ENCODE measurements around the gene EPHB1.
"Not testable (repeated sequence)": the region's sequence is repeated elsewhere in the genome, so short reads cannot be mapped to it uniquely, and the experiment has no call there.

Gene EPHB1

GRCh38 chr3:135034891-135035440, 239.9 kb downstream of the EPHB1 start:
- no peak overlapping the region for H3K4me3 ChIP-seq (ENCODE audit: low read depth, low read length)
- ChIA-PET POLR2A (no interaction called here), CTCF (no interaction called here)
- no peak for TF ChIP-seq CTCF (IDR thresholded peaks at IDR 0.05; ENCODE audit: insufficient read depth, low read length, missing control alignments)
- DNase-seq (ENCODE audit: low read depth, low spot score) = no peak

GRCh38 chr3:135038186-135038585, 243.1 kb downstream of the EPHB1 start:
- ChIA-PET CTCF (no interaction called here), POLR2A (no interaction called here)
- TF ChIP-seq CTCF (IDR thresholded peaks at IDR 0.05; ENCODE audit: insufficient read depth, low read length, missing control alignments) = no peak
- H3K4me3 ChIP-seq (ENCODE audit: low read depth, low read length) = no peak overlapping the region
- no peak for DNase-seq (ENCODE audit: low read depth, low spot score)

- H3K4me3 ChIP-seq (ENCODE audit: low read depth, low read length); POLR2A ChIA-PET; CTCF ChIA-PET; DNase-seq (ENCODE audit: low read depth, low spot score): not testable (repeated sequence)
These were observed 244.5 kb downstream of the EPHB1 start for GRCh38 chr3:135039536-135039935.

- POLR2A ChIA-PET = no interaction called here
- no peak for TF ChIP-seq CTCF (IDR thresholded peaks at IDR 0.05; ENCODE audit: insufficient read depth, low read length, missing control alignments)
- CTCF ChIA-PET = no interaction called here
- H3K4me3 ChIP-seq (ENCODE audit: low read depth, low read length) = no peak overlapping the region
- no peak for DNase-seq (ENCODE audit: low read depth, low spot score)
These were observed 245.5 kb downstream of the EPHB1 start for GRCh38 chr3:135040321-135041240.

GRCh38 chr3:135041601-135042000, 246.5 kb downstream of the EPHB1 start:
- no peak for TF ChIP-seq CTCF (IDR thresholded peaks at IDR 0.05; ENCODE audit: insufficient read depth, low read length, missing control alignments)
- ChIA-PET POLR2A (no interaction called here), CTCF (no interaction called here)
- no peak for DNase-seq (ENCODE audit: low read depth, low spot score)
- H3K4me3 ChIP-seq (ENCODE audit: low read depth, low read length) = no peak overlapping the region

- no peak for TF ChIP-seq CTCF (IDR thresholded peaks at IDR 0.05; ENCODE audit: insufficient read depth, low read length, missing control alignments)
- H3K4me3 ChIP-seq (ENCODE audit: low read depth, low read length) = no peak overlapping the region
- CTCF ChIA-PET = no interaction called here
- POLR2A ChIA-PET = no interaction called here
- no peak for DNase-seq (ENCODE audit: low read depth, low spot score)
These were observed 252.0 kb downstream of the EPHB1 start for GRCh38 chr3:135047061-135047460.

GRCh38 chr3:135050536-135050935, 255.5 kb downstream of the EPHB1 start:
- no peak for TF ChIP-seq CTCF (IDR thresholded peaks at IDR 0.05; ENCODE audit: insufficient read depth, low read length, missing control alignments)
- DNase-seq (ENCODE audit: low read depth, low spot score) = no peak
- CTCF ChIA-PET = no interaction called here
- POLR2A ChIA-PET = no interaction called here
- no peak overlapping the region for H3K4me3 ChIP-seq (ENCODE audit: low read depth, low read length)

Measured in AG04449 (cell line).